ENCODE measurements around the gene MTNR1B. TPM values are rescaled to one million over a fixed set of nuclear protein-coding genes. Genes with fewer than 3 reads are reported as not detected.

MTNR1B gene
- polyA plus RNA-seq, 2 of the 4 experiments (the other 2 are of a cell fraction), result not detected

- DNase-seq (ENCODE audit: low read depth in 1 of 2, low spot score in 1 of 2), result peak in 1 of 2 experiments; percentile 10
- ChIA-PET CTCF (interaction anchor here (1.0 to 3.5 kb wide), 2 partner anchors 10 to 238 kb away, joined by 3 to 23 read pairs; no protein-coding TSS in a partner anchor), POLR2A (no interaction called here)
Measured at GRCh38 chr11:92931746-92932422, 37.6 kb upstream of the MTNR1B start.

GRCh38 chr11:92939305-92939704, 30.1 kb upstream of the MTNR1B start:
- H3K4me3 ChIP-seq, result no peak overlapping the region
- H3K4me1 ChIP-seq, result 0 out of 3 replicates have a peak, but pooled peaks cover 2% of the 10 kb centered on the region
- no peak overlapping the region for H3K4me2 ChIP-seq
- no peak overlapping the region for H3K27ac ChIP-seq
- ATAC-seq, result no peak
- WGBS (ENCODE audit: missing lambda C conversion rate), result 87% methylated on average over 4 of the region's 4 CpGs
- FAIRE-seq, result no peak
- ChIA-PET POLR2A (no interaction called here), CTCF (interaction anchor here (1.0 to 1.3 kb wide), 2 partner anchors 287 to 297 kb away, joined by 4 read pairs; no protein-coding TSS in a partner anchor)
- DNase-seq (ENCODE audit: low read depth in 1 of 2, low spot score in 1 of 2), result no peak
- no peaks in the 10 kb centered on the region for H3K9me3 ChIP-seq
- no peak for TF ChIP-seq CTCF (IDR thresholded peaks at IDR 0.05)
- TF ChIP-seq PBX3 (IDR thresholded peaks at IDR 0.05), result no peak
- no peak for TF ChIP-seq REST (IDR thresholded peaks at IDR 0.05)

More at GRCh38 chr11:92931746-92932422, 37.6 kb upstream of the MTNR1B start:
- no peak overlapping the region for H3K4me3 ChIP-seq
- FAIRE-seq (no peak), ATAC-seq (no peak)
- peaks cover 14% of the 10 kb centered on the region; the same call in 1 of the 3 replicates for H3K4me1 ChIP-seq
- no peaks in the 10 kb centered on the region for H3K9me3 ChIP-seq
- H3K27ac ChIP-seq, result no peak overlapping the region
- 48% methylated on average over 3 of the region's 3 CpGs for WGBS (ENCODE audit: missing lambda C conversion rate)
- H3K4me2 ChIP-seq, result 0 out of 3 replicates have a peak overlapping the region, but pooled peaks have one; percentile 10
- no peak for TF ChIP-seq PBX3 (IDR thresholded peaks at IDR 0.05)
- TF ChIP-seq CEBPB (IDR thresholded peaks at IDR 0.05), result no peak
- TF ChIP-seq REST (IDR thresholded peaks at IDR 0.05), result no peak
- no peak for TF ChIP-seq TP53 (CRISPR knock-in tag; IDR thresholded peaks at IDR 0.05)
- TF ChIP-seq MAFK (IDR thresholded peaks at IDR 0.05; ENCODE audit: partially characterized antibody), result no peak
- no peak for TF ChIP-seq POLR2A (IDR thresholded peaks at IDR 0.05; ENCODE audit: low read length)
- no peak for TF ChIP-seq CBX2 (IDR thresholded peaks at IDR 0.05; ENCODE audit: borderline replicate concordance, low read depth)
- TF ChIP-seq MAZ (IDR thresholded peaks at IDR 0.05; ENCODE audit: borderline replicate concordance, low read depth, low read length), result no peak
- no peak for TF ChIP-seq TFCP2L1 (CRISPR knock-in tag; IDR thresholded peaks at IDR 0.05)
- no peak for TF ChIP-seq ZSCAN20 (CRISPR knock-in tag; IDR thresholded peaks at IDR 0.05)
- TF ChIP-seq ZC3H11A (IDR thresholded peaks at IDR 0.05), result no peak
- TF ChIP-seq JUN (IDR thresholded peaks at IDR 0.05), result no peak
- no peak for TF ChIP-seq ESRRA (IDR thresholded peaks at IDR 0.05; ENCODE audit: borderline replicate concordance, low read length)
- TF ChIP-seq CHD2 (IDR thresholded peaks at IDR 0.05; ENCODE audit: low read length, partially characterized antibody), result no peak
- TF ChIP-seq KDM5A (IDR thresholded peaks at IDR 0.05), result no peak
- TF ChIP-seq CBX8 (IDR thresholded peaks at IDR 0.05), result no peak
- TF ChIP-seq USF2 (IDR thresholded peaks at IDR 0.05), result no peak
- TF ChIP-seq MYC (IDR thresholded peaks at IDR 0.05; ENCODE audit: borderline replicate concordance, low read length), result no peak
- no peak for TF ChIP-seq EHF (CRISPR knock-in tag; IDR thresholded peaks at IDR 0.05)
- no peak for TF ChIP-seq E2F6 (IDR thresholded peaks at IDR 0.05; ENCODE audit: borderline replicate concordance, low read depth)

Measured in A549 (cell line).